ENCODE data around the gene GDPD4. TPM values are rescaled to one million over a fixed set of nuclear protein-coding genes. Genes with fewer than 3 reads are reported as not detected.

GDPD4 gene, protein sequence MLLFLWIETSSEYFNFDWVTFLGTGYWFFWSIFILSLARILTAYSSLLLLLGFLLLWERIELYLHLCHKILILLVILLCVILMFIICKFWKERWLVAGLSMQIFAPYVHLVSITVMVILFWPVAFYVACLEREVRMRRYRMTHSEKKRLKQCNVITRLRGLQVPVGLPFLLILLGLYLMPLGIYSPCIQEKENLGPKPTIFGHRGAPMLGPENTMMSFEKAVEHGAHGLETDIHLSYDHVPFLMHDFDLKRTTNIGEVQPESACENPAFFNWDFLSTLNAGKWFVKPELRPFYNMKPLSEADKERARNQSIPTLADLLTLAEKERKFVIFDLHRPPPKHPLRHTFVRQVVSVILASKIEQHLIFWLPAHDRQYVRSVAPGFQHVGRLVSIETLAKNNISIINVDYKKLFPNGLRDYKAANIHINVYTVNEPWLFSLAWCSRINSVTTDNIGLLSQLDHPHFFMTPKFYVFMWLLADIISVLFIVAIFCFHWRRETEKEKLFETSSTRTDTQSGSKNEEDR
- total RNA-seq (not detected), polyA plus RNA-seq (not detected)
- long read RNA-seq, donor 1 = 0 reads
- long read RNA-seq, donor 2 = 0 reads

DNA sequence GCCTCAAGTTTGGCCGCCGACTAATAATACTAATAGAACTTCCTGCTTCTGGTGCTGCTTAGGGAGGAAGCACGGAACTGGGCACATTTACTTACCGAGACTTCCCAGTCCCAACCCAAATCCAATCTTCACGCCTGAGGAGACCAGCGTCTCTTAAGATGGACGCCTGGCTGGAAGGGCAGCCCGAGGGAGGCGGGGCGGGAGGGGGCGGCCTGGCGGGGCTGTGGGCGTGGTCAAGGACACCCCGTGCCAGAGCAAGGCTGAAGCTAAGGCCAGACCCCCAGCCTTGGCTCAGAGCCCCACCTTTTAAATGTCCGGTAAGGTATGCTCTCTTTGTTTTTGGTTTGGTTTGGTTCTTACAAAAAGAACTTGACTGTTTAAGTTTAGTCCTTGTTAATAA, at the start of gene GDPD4:
TSS of gene GDPD4 (minus strand) at position 177 of the 400 bp plus-strand sequence. CDS start 16,549 bp downstream, outside the sequence.
- whole genome bisulfite sequencing, 3 donors = 89 to 93% (median 92%) methylated on average over 15 of the region's 15 CpGs
- intact Hi-C loops (cut with DNase I) = no loop called here
- Histone ChIP-seq H3K4me1 (no peaks in the 10 kb centered on the region), H3K9me3 (no peaks in the 10 kb centered on the region), H3K27me3 (ENCODE audit: insufficient read depth in 3 of 3, low read length in 2 of 3) (no peaks in the 10 kb centered on the region), H3K36me3 (ENCODE audit: insufficient read depth in 1 of 2, low read depth in 1 of 2) (no peaks in the 10 kb centered on the region), H3K4me3 (no peak within 1 kb of the TSS), H3K27ac (no peak within 1 kb of the TSS)
- TF ChIP-seq, protein P1, sequence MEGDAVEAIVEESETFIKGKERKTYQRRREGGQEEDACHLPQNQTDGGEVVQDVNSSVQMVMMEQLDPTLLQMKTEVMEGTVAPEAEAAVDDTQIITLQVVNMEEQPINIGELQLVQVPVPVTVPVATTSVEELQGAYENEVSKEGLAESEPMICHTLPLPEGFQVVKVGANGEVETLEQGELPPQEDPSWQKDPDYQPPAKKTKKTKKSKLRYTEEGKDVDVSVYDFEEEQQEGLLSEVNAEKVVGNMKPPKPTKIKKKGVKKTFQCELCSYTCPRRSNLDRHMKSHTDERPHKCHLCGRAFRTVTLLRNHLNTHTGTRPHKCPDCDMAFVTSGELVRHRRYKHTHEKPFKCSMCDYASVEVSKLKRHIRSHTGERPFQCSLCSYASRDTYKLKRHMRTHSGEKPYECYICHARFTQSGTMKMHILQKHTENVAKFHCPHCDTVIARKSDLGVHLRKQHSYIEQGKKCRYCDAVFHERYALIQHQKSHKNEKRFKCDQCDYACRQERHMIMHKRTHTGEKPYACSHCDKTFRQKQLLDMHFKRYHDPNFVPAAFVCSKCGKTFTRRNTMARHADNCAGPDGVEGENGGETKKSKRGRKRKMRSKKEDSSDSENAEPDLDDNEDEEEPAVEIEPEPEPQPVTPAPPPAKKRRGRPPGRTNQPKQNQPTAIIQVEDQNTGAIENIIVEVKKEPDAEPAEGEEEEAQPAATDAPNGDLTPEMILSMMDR (IDR thresholded peaks at IDR 0.05) = no peak
- ATAC-seq (no peak), DNase-seq (no peak)

DNA sequence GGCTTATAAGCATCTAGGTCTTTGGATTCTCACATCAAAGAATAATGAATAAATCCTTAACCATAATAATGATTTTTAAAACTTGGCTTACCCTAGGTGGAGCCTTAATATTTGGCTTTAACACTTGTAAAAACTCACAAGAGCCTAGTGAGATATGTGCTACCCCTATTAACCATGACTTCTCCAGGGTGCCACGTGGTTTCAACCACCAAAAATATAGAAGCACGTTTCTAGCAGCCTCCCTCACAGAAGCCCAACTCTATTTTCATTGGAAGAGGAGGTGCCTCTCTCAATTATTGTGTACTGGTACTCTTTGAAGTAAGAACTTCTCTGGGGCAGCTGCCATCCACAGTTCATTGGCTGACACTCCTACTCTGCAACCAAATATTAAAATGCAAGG, 46.5 kb upstream of the GDPD4 start:
- ATAC-seq (no peak), DNase-seq (no peak)
- H3K4me3 ChIP-seq = no peak overlapping the region
- peaks cover 30% of the 10 kb centered on the region for H3K4me1 ChIP-seq
- 50 to 76% (median 60%) methylated on average over 2 of the region's 2 CpGs for WGBS, 3 donors
- TF ChIP-seq, protein P1 (IDR thresholded peaks at IDR 0.05) = no peak
- H3K27ac ChIP-seq = no peak overlapping the region
- no peaks in the 10 kb centered on the region for H3K9me3 ChIP-seq
- intact Hi-C loops (cut with DNase I) = no loop called here
- H3K27me3 ChIP-seq (ENCODE audit: insufficient read depth in 3 of 3, low read length in 2 of 3) = no peaks in the 10 kb centered on the region
- H3K36me3 ChIP-seq (ENCODE audit: insufficient read depth in 1 of 2, low read depth in 1 of 2) = peaks cover 0 to 21% of the 10 kb centered on the region in 2 donors

DNA sequence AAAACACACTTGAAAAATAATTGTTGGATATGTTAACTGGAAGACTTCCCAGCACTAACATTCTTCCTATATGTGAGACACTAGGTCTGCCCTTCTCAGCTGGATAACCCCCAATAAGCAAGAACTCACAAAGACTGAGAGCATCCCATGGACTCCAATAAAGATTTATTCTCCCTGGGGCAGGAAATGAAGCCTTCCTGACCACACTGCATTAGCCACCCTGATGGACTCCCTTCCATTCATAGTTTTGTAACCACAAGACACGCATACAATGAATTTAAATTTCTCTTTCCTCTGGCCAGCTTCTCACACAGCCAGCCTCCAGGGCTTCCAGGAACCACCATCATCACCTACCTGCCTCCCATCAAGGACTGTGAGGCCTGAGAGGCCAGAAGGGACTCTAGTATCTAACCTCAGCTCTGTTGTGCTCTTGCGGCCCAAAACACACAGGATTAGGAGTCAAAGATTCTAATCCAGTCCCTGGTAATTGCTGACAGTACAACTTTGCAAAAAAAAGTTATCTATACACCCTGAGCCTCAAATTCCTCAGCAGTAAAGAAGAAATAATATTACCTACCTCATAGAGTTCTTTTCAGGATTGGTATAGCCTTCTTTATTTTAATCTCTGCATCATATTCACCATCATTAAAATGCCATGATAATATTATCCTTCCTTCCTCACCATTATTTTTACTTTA, 45.6 kb upstream of the GDPD4 start:
- Histone ChIP-seq H3K9me3 (no peaks in the 10 kb centered on the region), H3K4me3 (no peak overlapping the region), H3K36me3 (ENCODE audit: insufficient read depth in 1 of 2, low read depth in 1 of 2) (peaks cover 0 to 30% of the 10 kb centered on the region in 2 donors), H3K27ac (no peak overlapping the region), H3K27me3 (ENCODE audit: insufficient read depth in 3 of 3, low read length in 2 of 3) (no peaks in the 10 kb centered on the region), H3K4me1 (peaks cover 21% of the 10 kb centered on the region)
- ATAC-seq (no peak), DNase-seq (no peak)
- 88 to 98% (median 96%) methylated on average over 2 of the region's 2 CpGs for whole genome bisulfite sequencing, 3 donors
- TF ChIP-seq, protein P1 (IDR thresholded peaks at IDR 0.05) = no peak
- intact Hi-C loops (cut with DNase I) = no loop called here

DNA sequence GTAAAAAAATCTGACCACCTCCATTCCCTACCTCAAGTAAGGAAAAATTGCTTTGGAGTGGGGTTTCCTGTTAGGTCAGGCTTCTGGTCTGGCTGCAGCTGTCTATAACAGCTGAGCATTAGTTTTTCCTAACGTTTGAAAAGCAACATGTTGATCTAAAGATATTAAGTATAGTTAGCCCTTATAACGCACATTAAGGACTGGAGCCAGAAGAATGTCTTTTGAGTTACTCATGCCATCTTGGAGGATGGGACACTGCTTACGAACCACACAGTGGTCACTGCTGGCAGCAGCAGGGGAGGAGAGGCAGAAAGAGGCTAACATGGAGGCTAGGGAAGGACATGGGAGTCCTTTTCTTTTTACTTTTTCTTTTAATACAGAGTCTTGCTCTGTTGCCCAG, 44.1 kb upstream of the GDPD4 start:
- Histone ChIP-seq H3K27me3 (ENCODE audit: insufficient read depth in 3 of 3, low read length in 2 of 3) (no peaks in the 10 kb centered on the region), H3K27ac (no peak overlapping the region), H3K4me3 (no peak overlapping the region), H3K36me3 (ENCODE audit: insufficient read depth in 1 of 2, low read depth in 1 of 2) (peaks cover 0 to 44% of the 10 kb centered on the region in 2 donors), H3K9me3 (no peaks in the 10 kb centered on the region), H3K4me1 (peaks cover 12% of the 10 kb centered on the region)
- DNase-seq (no peak), ATAC-seq (peak in 1 of 4 donors; percentile 50)
- intact Hi-C loops (cut with DNase I) = no loop called here
- TF ChIP-seq, protein P1 (IDR thresholded peaks at IDR 0.05) = no peak
- WGBS, 3 donors = 50 to 71% (median 57%) methylated on average over 3 of the region's 3 CpGs

Measured in psoas muscle (tissue), 8 donors.